Activated naive CD4-positive, alpha-beta T cell treated with anti-CD3 and anti-CD28 coated beads, Interleukin-2, amount 50 U/mL, for 24 hours (primary cell): ENCODE measurements around the gene ALDH3B2.
"Not testable (repeated sequence)": the region's sequence is repeated elsewhere in the genome, so short reads cannot be mapped to it uniquely, and the experiment has no call there.

ENCODE experiments used
- H3K27ac Mint-ChIP-seq: one replicate; pipeline ENCODE4 v1.8.0; 2021; ENCODE audit warnings: mild to moderate bottlenecking, mixed read lengths
- H3K27me3 Mint-ChIP-seq: one replicate; pipeline ENCODE4 v1.8.0; 2021; ENCODE audit warnings: mixed read lengths
- H3K36me3 Mint-ChIP-seq: one replicate; pipeline ENCODE4 v1.8.0; 2021; ENCODE audit warnings: mixed read lengths
- H3K4me1 Mint-ChIP-seq: one replicate; pipeline ENCODE4 v1.8.0; 2021; ENCODE audit warnings: mixed read lengths
- H3K4me3 Mint-ChIP-seq: one replicate; pipeline ENCODE4 v1.8.0; 2021; ENCODE audit warnings: mild to moderate bottlenecking, mixed read lengths
- H3K9me3 Mint-ChIP-seq: one replicate; pipeline ENCODE4 v1.8.0; 2021; ENCODE audit warnings: mixed read lengths

ALDH3B2 gene

GRCh38 chr11:67668192-67668551 lies 6.3 kb downstream of the ALDH3B2 start:
- H3K4me1 Mint-ChIP-seq, result no peaks in the 10 kb centered on the region
- H3K27ac Mint-ChIP-seq, result no peak overlapping the region
- no peak overlapping the region for H3K4me3 Mint-ChIP-seq
- H3K9me3 Mint-ChIP-seq, result no peaks in the 10 kb centered on the region
- no peaks in the 10 kb centered on the region for H3K36me3 Mint-ChIP-seq
- H3K27me3 Mint-ChIP-seq, result no peaks in the 10 kb centered on the region

DNA sequence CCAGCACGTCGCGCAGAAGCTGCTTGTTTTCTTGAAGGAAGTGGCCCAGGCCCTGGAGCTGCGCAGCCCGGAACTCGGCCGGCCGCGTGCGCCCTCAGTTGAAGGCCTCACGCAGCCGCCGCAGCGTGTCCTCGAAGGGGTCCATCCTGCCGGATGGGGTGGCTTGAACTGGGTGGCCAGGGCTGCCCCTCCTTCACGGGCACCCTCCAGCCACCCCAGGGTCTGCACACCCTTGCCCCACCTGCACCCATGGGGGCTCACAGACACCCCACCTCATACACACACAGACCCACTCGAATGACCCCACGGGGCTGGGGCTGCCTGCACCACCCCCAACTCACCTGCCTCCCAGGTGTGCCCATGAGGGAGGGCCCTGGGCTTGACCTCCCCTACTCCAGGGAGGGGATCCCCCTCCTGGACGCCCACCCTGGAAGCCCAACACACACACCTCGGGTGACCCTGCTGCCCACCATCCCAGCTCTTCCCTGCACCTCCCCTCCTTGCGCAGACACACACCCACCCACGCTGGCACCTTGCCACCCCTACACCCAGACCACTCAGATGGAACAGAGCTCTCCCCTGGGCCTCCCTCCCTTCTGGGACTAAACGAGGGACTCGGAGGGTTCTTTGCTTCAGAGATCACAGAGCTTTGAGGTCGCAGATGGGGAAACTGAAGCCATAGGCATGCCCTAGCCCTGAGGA lies 6.8 kb downstream of the ALDH3B2 start:
- Mint-ChIP-seq H3K9me3 (no peaks in the 10 kb centered on the region), H3K4me3 (no peak overlapping the region), H3K36me3 (no peaks in the 10 kb centered on the region), H3K27me3 (no peaks in the 10 kb centered on the region), H3K27ac (no peak overlapping the region), H3K4me1 (no peaks in the 10 kb centered on the region)

DNA sequence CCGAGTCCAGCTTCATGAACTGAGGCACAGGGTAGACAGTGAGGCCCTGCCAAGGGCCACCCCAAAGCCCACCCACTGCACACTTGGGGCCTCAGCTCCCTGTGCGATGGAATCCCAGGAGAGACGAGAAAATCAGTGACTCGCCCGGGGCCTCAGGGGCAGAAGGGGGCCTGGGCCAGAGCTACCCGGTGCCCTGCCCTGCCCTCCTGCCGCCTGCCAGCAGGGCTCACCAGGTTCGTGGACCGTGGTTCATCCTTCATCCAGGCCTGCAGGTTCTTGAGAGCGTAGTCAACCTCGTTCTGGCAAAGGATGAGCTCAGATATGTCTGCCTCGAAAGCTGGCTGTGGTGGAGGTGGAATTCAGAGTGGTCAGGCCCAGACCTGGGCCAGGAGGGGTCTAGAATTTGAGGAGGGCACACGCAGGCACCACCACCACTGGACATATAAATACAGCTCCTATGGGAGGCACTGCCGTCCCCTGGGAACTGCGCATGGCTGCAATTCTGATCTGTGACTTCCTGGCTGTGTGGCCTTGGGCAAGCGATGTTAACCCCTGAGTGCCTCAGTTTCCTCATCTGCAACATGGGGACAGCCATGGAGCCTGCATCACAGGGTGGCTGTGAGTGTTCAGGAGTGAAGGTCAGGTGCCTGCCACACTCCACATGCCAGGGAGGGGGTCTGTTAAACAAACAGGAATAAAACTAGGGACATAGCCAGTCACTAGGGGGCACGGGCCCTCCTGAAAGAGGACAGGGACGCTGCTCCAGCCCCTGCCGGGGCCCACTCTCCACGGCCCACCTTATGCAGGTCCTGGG lies 7.5 kb downstream of the ALDH3B2 start:
- no peaks in the 10 kb centered on the region for H3K4me1 Mint-ChIP-seq
- no peaks in the 10 kb centered on the region for H3K9me3 Mint-ChIP-seq
- H3K27ac Mint-ChIP-seq, result no peak overlapping the region
- H3K27me3 Mint-ChIP-seq, result no peaks in the 10 kb centered on the region
- no peaks in the 10 kb centered on the region for H3K36me3 Mint-ChIP-seq
- H3K4me3 Mint-ChIP-seq, result no peak overlapping the region

- Mint-ChIP-seq H3K36me3 (no peaks in the 10 kb centered on the region), H3K4me3 (no peak overlapping the region), H3K4me1 (no peaks in the 10 kb centered on the region), H3K27ac (no peak overlapping the region), H3K27me3 (no peaks in the 10 kb centered on the region), H3K9me3 (no peaks in the 10 kb centered on the region)
These were observed 8.1 kb downstream of the ALDH3B2 start for GRCh38 chr11:67666303-67666645.

- H3K9me3 Mint-ChIP-seq, result no peaks in the 10 kb centered on the region
- H3K4me1 Mint-ChIP-seq, result no peaks in the 10 kb centered on the region
- no peaks in the 10 kb centered on the region for H3K27me3 Mint-ChIP-seq
- no peak overlapping the region for H3K27ac Mint-ChIP-seq
- no peak overlapping the region for H3K4me3 Mint-ChIP-seq
- no peaks in the 10 kb centered on the region for H3K36me3 Mint-ChIP-seq
These were observed 8.7 kb downstream of the ALDH3B2 start for GRCh38 chr11:67665541-67666302.

DNA sequence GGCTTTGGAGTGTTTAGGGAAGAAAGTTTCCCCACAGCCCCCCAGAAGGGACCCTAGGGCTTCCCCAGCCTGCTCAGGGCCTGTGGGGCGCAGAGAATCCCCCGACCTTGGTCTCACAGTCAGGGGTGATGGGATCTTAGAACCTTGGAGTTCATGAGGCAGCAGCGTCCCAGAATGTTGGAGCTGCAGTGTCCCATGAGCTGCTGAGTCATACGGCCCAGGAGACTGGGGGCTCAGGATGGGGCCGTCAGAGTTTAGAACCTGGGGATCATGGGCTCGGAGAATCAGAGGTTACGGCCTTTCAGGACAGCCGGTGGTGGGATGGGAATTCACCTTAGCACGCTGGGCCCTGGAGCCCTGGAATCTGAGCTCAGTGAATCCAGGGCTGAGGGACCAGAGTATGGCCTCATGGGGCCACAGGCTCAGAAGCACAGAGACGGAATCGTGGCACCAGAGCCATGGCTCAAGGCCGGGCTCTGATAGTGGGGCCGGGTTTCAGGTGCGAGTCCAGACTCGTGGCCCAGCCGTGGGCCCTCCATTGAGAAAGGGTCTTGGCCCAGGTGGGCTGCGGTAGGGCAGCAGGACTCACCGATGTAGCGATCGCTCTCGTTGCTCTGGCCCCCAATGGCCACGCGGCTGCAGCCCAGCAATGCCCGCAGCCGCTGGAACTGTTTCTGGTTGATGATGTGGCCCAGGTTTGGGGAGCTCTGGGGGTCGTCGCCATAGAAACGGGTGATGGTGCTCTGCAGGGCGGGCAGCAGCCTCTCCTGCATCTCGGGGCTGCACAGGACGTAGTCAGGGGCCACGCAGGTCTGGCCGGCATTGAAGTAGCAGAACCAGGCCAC lies 9.5 kb downstream of the ALDH3B2 start:
- H3K36me3 Mint-ChIP-seq, result no peaks in the 10 kb centered on the region
- no peaks in the 10 kb centered on the region for H3K27me3 Mint-ChIP-seq
- H3K27ac Mint-ChIP-seq, result no peak overlapping the region
- no peak overlapping the region for H3K4me3 Mint-ChIP-seq
- H3K9me3 Mint-ChIP-seq, result no peaks in the 10 kb centered on the region
- H3K4me1 Mint-ChIP-seq, result no peaks in the 10 kb centered on the region

DNA sequence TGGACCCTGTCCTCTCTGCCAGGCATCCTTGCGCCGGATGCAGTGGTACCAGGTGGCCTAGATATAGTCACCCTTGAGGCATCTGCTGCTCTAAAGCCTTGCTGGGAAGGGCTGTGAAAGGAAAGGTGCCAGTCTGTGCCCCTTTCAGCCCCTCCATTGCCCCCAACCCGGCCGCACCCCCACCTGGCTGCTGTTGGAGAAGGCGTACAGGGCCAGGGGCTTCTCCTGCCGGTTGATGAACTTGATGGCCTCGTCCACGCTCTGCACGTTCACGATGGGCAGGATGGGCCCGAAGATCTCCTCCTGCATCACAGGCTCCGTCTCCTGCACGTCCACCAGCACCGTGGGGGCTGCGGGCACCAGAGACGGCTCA lies 10.2 kb downstream of the ALDH3B2 start:
- no peak overlapping the region for H3K27ac Mint-ChIP-seq
- H3K4me3 Mint-ChIP-seq, result no peak overlapping the region
- no peaks in the 10 kb centered on the region for H3K36me3 Mint-ChIP-seq
- H3K9me3 Mint-ChIP-seq, result no peaks in the 10 kb centered on the region
- H3K27me3 Mint-ChIP-seq, result no peaks in the 10 kb centered on the region
- H3K4me1 Mint-ChIP-seq, result no peaks in the 10 kb centered on the region

DNA sequence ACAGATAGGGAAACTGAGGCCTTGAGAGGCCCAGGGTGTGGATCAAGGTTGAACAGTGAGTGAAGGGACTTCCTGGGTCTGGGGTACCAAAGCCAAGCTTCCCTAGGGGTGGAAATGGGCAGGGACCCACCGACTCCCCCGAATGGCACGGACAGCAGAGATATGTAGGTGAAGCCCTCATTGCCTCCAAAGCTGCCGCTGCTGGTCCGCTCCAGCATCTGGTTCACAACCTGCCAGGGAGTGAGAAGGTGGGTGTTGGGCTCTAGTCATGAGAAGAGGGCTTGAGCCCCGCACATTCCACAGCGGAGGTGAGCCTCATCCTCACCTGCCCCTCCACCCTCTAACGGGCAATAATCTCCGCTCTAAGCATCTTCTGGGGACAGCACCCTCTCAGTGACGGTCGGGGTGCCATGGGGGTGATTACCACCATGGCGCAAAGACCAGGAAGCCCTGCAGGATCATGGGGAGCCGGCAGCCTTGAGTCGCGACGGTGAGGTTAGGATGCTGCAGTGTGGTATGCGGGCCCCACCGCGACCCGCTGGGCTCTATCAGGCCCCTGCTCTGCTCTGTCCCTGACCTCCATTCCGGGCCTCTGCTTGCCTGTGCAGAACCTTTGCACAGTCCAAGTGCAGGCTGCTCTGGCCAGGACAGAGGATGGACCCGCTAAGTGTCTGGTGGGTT lies 10.8 kb downstream of the ALDH3B2 start:
- H3K4me3 Mint-ChIP-seq, result no peak overlapping the region
- H3K9me3 Mint-ChIP-seq, result no peaks in the 10 kb centered on the region
- H3K36me3 Mint-ChIP-seq, result no peaks in the 10 kb centered on the region
- no peaks in the 10 kb centered on the region for H3K4me1 Mint-ChIP-seq
- H3K27ac Mint-ChIP-seq, result no peak overlapping the region
- no peaks in the 10 kb centered on the region for H3K27me3 Mint-ChIP-seq

DNA sequence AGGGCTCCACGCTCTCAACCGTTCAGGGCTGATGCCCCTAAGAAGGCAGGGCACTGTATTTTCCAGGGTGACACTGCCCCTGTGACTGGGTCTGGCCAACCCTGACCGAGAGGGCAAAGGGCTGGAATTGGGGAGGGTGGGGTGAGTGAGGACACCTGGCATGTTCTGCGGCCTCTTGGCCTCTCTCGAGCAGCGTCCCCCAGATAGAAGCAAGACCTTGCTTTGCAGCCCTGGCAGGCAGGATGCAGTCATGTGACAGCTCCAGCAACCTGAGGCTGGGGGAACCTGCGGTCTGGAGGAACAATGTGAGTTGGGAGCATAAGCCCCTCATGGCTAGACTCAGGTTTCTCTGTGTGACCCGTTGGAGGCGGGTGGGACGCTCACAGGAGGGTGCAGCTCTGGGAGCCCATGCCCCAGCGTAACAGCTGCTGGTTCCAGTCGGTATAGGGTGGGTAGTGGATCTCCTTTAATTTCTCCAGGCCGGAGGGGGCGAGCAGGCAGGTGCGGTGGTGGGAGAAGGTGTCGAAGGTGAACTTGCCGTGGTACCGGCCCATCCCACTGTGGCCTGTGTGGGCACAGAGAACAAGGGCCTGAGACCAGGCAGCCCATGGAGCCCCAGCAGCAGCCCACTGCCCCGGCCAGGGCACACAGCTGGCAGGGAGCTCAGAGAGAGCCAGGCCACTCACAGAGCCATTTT lies 11.4 kb downstream of the ALDH3B2 start:
- H3K27ac Mint-ChIP-seq, result no peak overlapping the region
- H3K4me3 Mint-ChIP-seq, result no peak overlapping the region
- no peaks in the 10 kb centered on the region for H3K27me3 Mint-ChIP-seq
- H3K36me3 Mint-ChIP-seq, result no peaks in the 10 kb centered on the region
- no peaks in the 10 kb centered on the region for H3K4me1 Mint-ChIP-seq
- H3K9me3 Mint-ChIP-seq, result no peaks in the 10 kb centered on the region

- Mint-ChIP-seq H3K27ac (no peak overlapping the region), H3K4me3 (no peak overlapping the region), H3K9me3 (no peaks in the 10 kb centered on the region), H3K27me3 (no peaks in the 10 kb centered on the region), H3K4me1 (no peaks in the 10 kb centered on the region), H3K36me3 (no peaks in the 10 kb centered on the region)
These were observed 12.1 kb downstream of the ALDH3B2 start for GRCh38 chr11:67662142-67662834.

DNA sequence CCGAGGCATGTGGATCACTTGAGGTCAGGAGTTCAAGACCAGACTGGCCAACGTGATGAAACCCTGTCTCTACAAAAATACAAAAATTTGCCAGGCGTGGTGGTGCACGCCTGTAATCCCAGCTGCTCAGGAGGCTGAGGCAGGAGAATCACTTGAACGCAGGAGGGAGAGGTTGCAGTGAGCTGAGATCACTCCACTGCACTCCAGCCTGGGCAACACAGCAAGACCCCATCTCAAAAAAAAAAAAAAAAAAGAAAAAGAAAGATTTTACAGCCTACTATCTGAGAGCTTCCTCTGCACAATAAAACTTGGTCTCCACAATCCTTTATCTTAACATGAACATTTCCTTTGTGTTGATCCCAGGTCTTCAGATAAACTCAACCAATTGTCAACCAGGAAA lies 13.7 kb downstream of the ALDH3B2 start:
- H3K4me1 Mint-ChIP-seq, H3K9me3 Mint-ChIP-seq, H3K27me3 Mint-ChIP-seq, H3K36me3 Mint-ChIP-seq, H3K27ac Mint-ChIP-seq, H3K4me3 Mint-ChIP-seq: not testable (repeated sequence)

DNA sequence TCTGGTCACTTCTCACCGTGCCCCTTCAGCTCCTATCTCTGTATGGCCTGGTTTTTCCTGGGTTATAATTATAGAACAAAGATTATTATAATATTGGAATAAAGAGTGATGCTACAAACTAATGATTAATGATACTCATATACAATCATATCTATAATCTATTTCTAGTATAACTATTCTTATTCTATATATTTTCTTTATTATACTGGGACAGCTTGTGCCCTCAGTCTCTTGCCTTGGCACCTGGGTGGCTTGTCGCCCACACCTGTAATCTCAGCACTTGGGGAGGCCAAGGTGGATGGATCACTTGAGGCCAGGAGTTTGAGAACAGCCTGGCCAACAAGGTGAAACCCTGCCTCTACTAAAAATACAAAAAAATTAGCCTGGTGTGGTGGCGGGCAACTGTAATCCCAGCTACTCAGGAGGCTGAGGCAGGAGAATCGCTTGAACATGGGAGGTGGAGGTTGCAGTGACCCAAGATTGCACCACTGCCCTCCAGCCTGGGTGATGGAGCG lies 14.7 kb downstream of the ALDH3B2 start:
- H3K4me3 Mint-ChIP-seq, H3K4me1 Mint-ChIP-seq, H3K9me3 Mint-ChIP-seq, H3K27me3 Mint-ChIP-seq, H3K36me3 Mint-ChIP-seq, H3K27ac Mint-ChIP-seq: not testable (repeated sequence)

GRCh38 chr11:67657300-67657699 lies 17.1 kb downstream of the ALDH3B2 start:
- H3K4me3 Mint-ChIP-seq, result no peak overlapping the region
- no peaks in the 10 kb centered on the region for H3K27me3 Mint-ChIP-seq
- H3K36me3 Mint-ChIP-seq, result no peaks in the 10 kb centered on the region
- no peaks in the 10 kb centered on the region for H3K4me1 Mint-ChIP-seq
- no peaks in the 10 kb centered on the region for H3K9me3 Mint-ChIP-seq
- H3K27ac Mint-ChIP-seq, result no peak overlapping the region

- Mint-ChIP-seq H3K27ac (no peak overlapping the region), H3K36me3 (no peaks in the 10 kb centered on the region)
These were observed 18.0 kb downstream of the ALDH3B2 start for GRCh38 chr11:67656278-67656922.

More at GRCh38 chr11:67656278-67656922, 18.0 kb downstream of the ALDH3B2 start:
- Mint-ChIP-seq H3K4me1 (no peaks in the 10 kb centered on the region), H3K9me3 (no peaks in the 10 kb centered on the region), H3K4me3 (no peak overlapping the region), H3K27me3 (no peaks in the 10 kb centered on the region)
